Measurements from ENCODE around the gene BARX2.

BARX2 gene

GRCh38 chr11:129404731-129405130, 29.1 kb downstream of the BARX2 start:
- DNase-seq, result no peak

GRCh38 chr11:129408865-129409444, 33.3 kb downstream of the BARX2 start:
- DNase-seq, result no peak

GRCh38 chr11:129410395-129410960, 34.8 kb downstream of the BARX2 start:
- no peak for DNase-seq

- no peak for DNase-seq
Measured at GRCh38 chr11:129412494-129412893, 36.8 kb downstream of the BARX2 start.

- DNase-seq, result no peak
Measured at GRCh38 chr11:129414144-129414872, 38.7 kb downstream of the BARX2 start.

GRCh38 chr11:129416080-129416820, 40.6 kb downstream of the BARX2 start:
- DNase-seq, result no peak

GRCh38 chr11:129417458-129417857, 41.8 kb downstream of the BARX2 start:
- no peak for DNase-seq

GRCh38 chr11:129418039-129418438, 42.4 kb downstream of the BARX2 start:
- no peak for DNase-seq

- no peak for DNase-seq
Measured at GRCh38 chr11:129419386-129419785, 43.7 kb downstream of the BARX2 start.

GRCh38 chr11:129423426-129423825, 47.8 kb downstream of the BARX2 start:
- no peak for DNase-seq

- no peak for DNase-seq
Measured at GRCh38 chr11:129425214-129425613, 49.6 kb downstream of the BARX2 start.

- DNase-seq, result no peak
Measured at GRCh38 chr11:129426038-129426437, 50.4 kb downstream of the BARX2 start.

- DNase-seq, result no peak
Measured at GRCh38 chr11:129426776-129427175, 51.1 kb downstream of the BARX2 start.

- DNase-seq, result no peak
Measured at GRCh38 chr11:129427376-129427775, 51.7 kb downstream of the BARX2 start.

GRCh38 chr11:129427816-129428406, 52.3 kb downstream of the BARX2 start:
- no peak for DNase-seq

GRCh38 chr11:129428557-129428956, 52.9 kb downstream of the BARX2 start:
- DNase-seq, result no peak

GRCh38 chr11:129434641-129435498, 59.2 kb downstream of the BARX2 start:
- DNase-seq, result no peak

- no peak for DNase-seq
Measured at GRCh38 chr11:129435499-129436245, 60.0 kb downstream of the BARX2 start.

GRCh38 chr11:129436573-129436972, 60.9 kb downstream of the BARX2 start:
- no peak for DNase-seq

- no peak for DNase-seq
Measured at GRCh38 chr11:129440028-129440713, 64.5 kb downstream of the BARX2 start.

- DNase-seq, result no peak
Measured at GRCh38 chr11:129442171-129442570, 66.5 kb downstream of the BARX2 start.
